Measurements from ENCODE around the gene TRUB2. TPM values are rescaled to one million over a fixed set of nuclear protein-coding genes. Genes with fewer than 3 reads are reported as not detected.

The TRUB2 gene
- total and polyA plus RNA-seq, 2 of the 13 experiments (the other 11 are each of a cell fraction or from before 2014, with no cell fraction given): 22.3 to 41.2 TPM

- TF ChIP-seq U2AF2 (IDR thresholded peaks at IDR 0.05; ENCODE audit: low read depth, low read length) (peak; percentile 81; the same call in 1 of the 2 replicates), CEBPG (CRISPR knock-in tag; IDR thresholded peaks at IDR 0.05) (peak; percentile 40), DNMT3B (CRISPR knock-in tag; conservative IDR thresholded peaks at IDR 0.05) (peak; percentile 57; the same call in 1 of the 2 replicates), GABPB1 (CRISPR knock-in tag; IDR thresholded peaks at IDR 0.05) (peak; percentile 99), SP4 (CRISPR knock-in tag; IDR thresholded peaks at IDR 0.05) (peak; percentile 85), PBX3 (CRISPR knock-in tag; IDR thresholded peaks at IDR 0.05; ENCODE audit: borderline replicate concordance) (peak; percentile 66; the same call in 1 of the 2 replicates), DMAP1 (CRISPR knock-in tag; IDR thresholded peaks at IDR 0.05) (peak; percentile 96), MIER3 (CRISPR knock-in tag; IDR thresholded peaks at IDR 0.05; ENCODE audit: borderline replicate concordance) (peak; percentile 64; the same call in 1 of the 2 replicates), FOXP1 (IDR thresholded peaks at IDR 0.05) (no peak), FOXP1 (CRISPR knock-in tag; IDR thresholded peaks at IDR 0.05) (no peak), SMYD3 (CRISPR knock-in tag; IDR thresholded peaks at IDR 0.05) (0 out of 2 replicates have a peak, but pooled peaks have one; percentile 12), ZNF790 (CRISPR knock-in tag; IDR thresholded peaks at IDR 0.05; ENCODE audit: borderline replicate concordance) (no peak), ZNF484 (CRISPR knock-in tag; IDR thresholded peaks at IDR 0.05; ENCODE audit: borderline replicate concordance, low read depth) (no peak), MBNL3 (CRISPR knock-in tag; conservative IDR thresholded peaks at IDR 0.05) (no peak), SOX6 (IDR thresholded peaks at IDR 0.05) (no peak), SOX6 (CRISPR knock-in tag; IDR thresholded peaks at IDR 0.05) (peak; percentile 52; the same call in 1 of the 2 replicates), ZFP36L2 (CRISPR knock-in tag; IDR thresholded peaks at IDR 0.05) (no peak), KLF12 (CRISPR knock-in tag; IDR thresholded peaks at IDR 0.05; ENCODE audit: borderline replicate concordance) (peak; percentile 75), ZNF549 (CRISPR knock-in tag; IDR thresholded peaks at IDR 0.05) (no peak), STAT5B (CRISPR knock-in tag; IDR thresholded peaks at IDR 0.05) (no peak), ZNF879 (CRISPR knock-in tag; IDR thresholded peaks at IDR 0.05) (no peak), ZSCAN9 (CRISPR knock-in tag; IDR thresholded peaks at IDR 0.05; ENCODE audit: borderline replicate concordance) (no peak; the same call in 1 of the 2 replicates), KMT2B (CRISPR knock-in tag; IDR thresholded peaks at IDR 0.05) (peak; percentile 84), IKZF4 (CRISPR knock-in tag; IDR thresholded peaks at IDR 0.05; ENCODE audit: borderline replicate concordance, low read depth, not compliant biosample characterization) (peak; percentile 30), ISX (CRISPR knock-in tag; conservative IDR thresholded peaks at IDR 0.05) (no peak), U2AF1 (optimal IDR thresholded peaks at IDR 0.05; ENCODE audit: low read depth, low read length) (peak; percentile 95)
- TF ChIP-seq, protein P1, sequence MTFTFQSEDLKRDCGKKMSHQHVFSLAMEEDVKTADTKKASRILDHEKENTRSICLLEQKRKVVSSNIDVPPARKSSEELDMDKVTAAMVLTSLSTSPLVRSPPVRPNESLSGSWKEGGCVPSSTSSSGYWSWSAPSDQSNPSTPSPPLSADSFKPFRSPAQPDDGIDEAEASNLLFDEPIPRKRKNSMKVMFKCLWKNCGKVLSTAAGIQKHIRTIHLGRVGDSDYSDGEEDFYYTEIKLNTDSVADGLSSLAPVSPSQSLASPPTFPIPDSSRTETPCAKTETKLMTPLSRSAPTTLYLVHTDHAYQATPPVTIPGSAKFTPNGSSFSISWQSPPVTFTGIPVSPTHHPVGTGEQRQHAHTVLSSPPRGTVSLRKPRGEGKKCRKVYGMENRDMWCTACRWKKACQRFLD (CRISPR knock-in tag; IDR thresholded peaks at IDR 0.05; ENCODE audit: borderline replicate concordance): peak; percentile 27; the same call in 1 of the 2 replicates
- TF ChIP-seq, protein P2, sequence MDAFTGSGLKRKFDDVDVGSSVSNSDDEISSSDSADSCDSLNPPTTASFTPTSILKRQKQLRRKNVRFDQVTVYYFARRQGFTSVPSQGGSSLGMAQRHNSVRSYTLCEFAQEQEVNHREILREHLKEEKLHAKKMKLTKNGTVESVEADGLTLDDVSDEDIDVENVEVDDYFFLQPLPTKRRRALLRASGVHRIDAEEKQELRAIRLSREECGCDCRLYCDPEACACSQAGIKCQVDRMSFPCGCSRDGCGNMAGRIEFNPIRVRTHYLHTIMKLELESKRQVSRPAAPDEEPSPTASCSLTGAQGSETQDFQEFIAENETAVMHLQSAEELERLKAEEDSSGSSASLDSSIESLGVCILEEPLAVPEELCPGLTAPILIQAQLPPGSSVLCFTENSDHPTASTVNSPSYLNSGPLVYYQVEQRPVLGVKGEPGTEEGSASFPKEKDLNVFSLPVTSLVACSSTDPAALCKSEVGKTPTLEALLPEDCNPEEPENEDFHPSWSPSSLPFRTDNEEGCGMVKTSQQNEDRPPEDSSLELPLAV (CRISPR knock-in tag; conservative IDR thresholded peaks at IDR 0.05; ENCODE audit: low read depth): no peak
These were observed at the start of gene TRUB2, which contains the start of gene COQ4 (continued) for GRCh38 chr9:128322404-128323211.
